RWPE2 (cell line): ENCODE results near the gene MOB3A.

ENCODE experiments used
- ATAC-seq: fragments of 200-7000 bp; cut with Tn5 transposase; 3 replicates; pipeline ENCODE4 v1.9.1; 2021; ENCODE audit warnings: low read depth
- DNase-seq: peaks from one replicate; pipeline ENCODE4 v3.0.0-alpha.2; 2020; ENCODE audit warnings: low spot score
- H3K27ac ChIP-seq: fragments of 450-650 bp; 2 replicates; pipeline ENCODE4 v1.5.1; 2017; ENCODE audit warnings: mild to moderate bottlenecking; ENCODE audit not compliant: poor library complexity, severe bottlenecking
- H3K27me3 ChIP-seq: fragments of 250-450 bp; sonication (Bioruptor Pico); 2 replicates; pipeline ENCODE4 v1.5.1; 2021; ENCODE audit warnings: mild to moderate bottlenecking, moderate library complexity; ENCODE audit not compliant: insufficient read depth, poor library complexity, severe bottlenecking
- H3K36me3 ChIP-seq: fragments of 250-450 bp; sonication (Bioruptor Pico); 2 replicates; pipeline ENCODE4 v1.5.1; 2020; ENCODE audit warnings: low read depth, mild to moderate bottlenecking, moderate library complexity
- H3K4me1 ChIP-seq: fragments of 250-450 bp; sonication (Bioruptor Pico); 2 replicates; pipeline ENCODE4 v1.5.1; 2021; ENCODE audit warnings: mild to moderate bottlenecking, moderate library complexity; ENCODE audit not compliant: insufficient read depth, poor library complexity, severe bottlenecking
- H3K4me3 ChIP-seq: fragments of 250-450 bp; sonication (Bioruptor Pico); 2 replicates; pipeline ENCODE4 v1.5.1; 2021; ENCODE audit warnings: mild to moderate bottlenecking, moderate library complexity; ENCODE audit not compliant: severe bottlenecking
- H3K9me3 ChIP-seq: fragments of 250-450 bp; sonication (Bioruptor Pico); 2 replicates; pipeline ENCODE4 v1.5.1; 2021; ENCODE audit warnings: mild to moderate bottlenecking, moderate library complexity; ENCODE audit not compliant: severe bottlenecking
- TF ChIP-seq, protein P1 (sequence below): fragments of 450-650 bp; IDR thresholded peaks from one replicate; pipeline ENCODE4 v1.5.1; 2017; ENCODE audit warnings: mild to moderate bottlenecking, moderate library complexity; ENCODE audit not compliant: poor library complexity, severe bottlenecking

MOB3A gene

DNA sequence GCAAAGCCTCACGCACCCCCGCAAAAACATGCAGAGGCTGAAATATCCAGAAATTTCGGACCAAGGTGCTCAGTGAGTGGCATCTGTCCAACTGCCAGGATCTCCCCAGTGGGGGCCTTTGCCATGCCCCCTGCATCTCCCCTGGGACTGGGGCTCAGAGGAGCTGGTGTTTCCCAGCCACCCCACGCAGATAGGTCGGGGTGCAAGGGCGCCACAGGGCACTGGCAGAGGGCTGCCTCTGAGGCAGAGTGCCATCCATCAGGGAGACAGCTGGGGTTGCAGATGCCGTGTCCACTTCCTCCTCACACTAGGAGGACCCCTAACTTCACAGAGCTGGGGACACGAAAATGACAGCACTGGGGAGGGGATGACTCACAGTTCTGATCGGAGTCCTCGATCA lies 26.9 kb upstream of the MOB3A start:
- H3K4me3 ChIP-seq, result no peak overlapping the region
- TF ChIP-seq, protein P1, sequence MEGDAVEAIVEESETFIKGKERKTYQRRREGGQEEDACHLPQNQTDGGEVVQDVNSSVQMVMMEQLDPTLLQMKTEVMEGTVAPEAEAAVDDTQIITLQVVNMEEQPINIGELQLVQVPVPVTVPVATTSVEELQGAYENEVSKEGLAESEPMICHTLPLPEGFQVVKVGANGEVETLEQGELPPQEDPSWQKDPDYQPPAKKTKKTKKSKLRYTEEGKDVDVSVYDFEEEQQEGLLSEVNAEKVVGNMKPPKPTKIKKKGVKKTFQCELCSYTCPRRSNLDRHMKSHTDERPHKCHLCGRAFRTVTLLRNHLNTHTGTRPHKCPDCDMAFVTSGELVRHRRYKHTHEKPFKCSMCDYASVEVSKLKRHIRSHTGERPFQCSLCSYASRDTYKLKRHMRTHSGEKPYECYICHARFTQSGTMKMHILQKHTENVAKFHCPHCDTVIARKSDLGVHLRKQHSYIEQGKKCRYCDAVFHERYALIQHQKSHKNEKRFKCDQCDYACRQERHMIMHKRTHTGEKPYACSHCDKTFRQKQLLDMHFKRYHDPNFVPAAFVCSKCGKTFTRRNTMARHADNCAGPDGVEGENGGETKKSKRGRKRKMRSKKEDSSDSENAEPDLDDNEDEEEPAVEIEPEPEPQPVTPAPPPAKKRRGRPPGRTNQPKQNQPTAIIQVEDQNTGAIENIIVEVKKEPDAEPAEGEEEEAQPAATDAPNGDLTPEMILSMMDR, result no peak
- no peak overlapping the region for H3K27ac ChIP-seq
- peaks cover 78% of the 10 kb centered on the region for H3K36me3 ChIP-seq
- H3K4me1 ChIP-seq, result no peaks in the 10 kb centered on the region
- no peak for ATAC-seq
- no peak for DNase-seq
- H3K9me3 ChIP-seq, result no peaks in the 10 kb centered on the region
- H3K27me3 ChIP-seq, result no peaks in the 10 kb centered on the region

DNA sequence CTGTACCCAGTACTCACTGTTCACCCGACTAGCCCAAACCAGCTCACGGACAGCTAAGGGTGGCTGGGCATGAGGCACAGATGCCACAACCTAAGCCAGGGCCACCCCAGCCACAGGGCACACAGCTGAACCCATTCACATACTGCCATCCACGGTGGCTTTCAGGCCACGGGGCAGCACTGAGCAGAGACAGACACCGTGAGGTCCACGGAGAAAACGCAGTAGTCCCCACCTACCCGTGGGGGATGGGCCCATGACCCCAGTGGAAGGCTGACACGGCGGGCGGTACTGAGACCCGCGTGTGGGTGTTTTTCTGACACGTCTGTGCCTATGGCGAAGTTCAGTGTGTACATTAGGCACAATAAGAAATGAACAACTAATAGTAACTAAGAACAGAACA lies 26.1 kb upstream of the MOB3A start:
- ATAC-seq (no peak), DNase-seq (no peak)
- no peaks in the 10 kb centered on the region for H3K9me3 ChIP-seq
- TF ChIP-seq, protein P1, result no peak
- no peak overlapping the region for H3K4me3 ChIP-seq
- H3K36me3 ChIP-seq, result peaks cover 79% of the 10 kb centered on the region
- H3K27me3 ChIP-seq, result no peaks in the 10 kb centered on the region
- H3K27ac ChIP-seq, result no peak overlapping the region
- no peaks in the 10 kb centered on the region for H3K4me1 ChIP-seq

DNA sequence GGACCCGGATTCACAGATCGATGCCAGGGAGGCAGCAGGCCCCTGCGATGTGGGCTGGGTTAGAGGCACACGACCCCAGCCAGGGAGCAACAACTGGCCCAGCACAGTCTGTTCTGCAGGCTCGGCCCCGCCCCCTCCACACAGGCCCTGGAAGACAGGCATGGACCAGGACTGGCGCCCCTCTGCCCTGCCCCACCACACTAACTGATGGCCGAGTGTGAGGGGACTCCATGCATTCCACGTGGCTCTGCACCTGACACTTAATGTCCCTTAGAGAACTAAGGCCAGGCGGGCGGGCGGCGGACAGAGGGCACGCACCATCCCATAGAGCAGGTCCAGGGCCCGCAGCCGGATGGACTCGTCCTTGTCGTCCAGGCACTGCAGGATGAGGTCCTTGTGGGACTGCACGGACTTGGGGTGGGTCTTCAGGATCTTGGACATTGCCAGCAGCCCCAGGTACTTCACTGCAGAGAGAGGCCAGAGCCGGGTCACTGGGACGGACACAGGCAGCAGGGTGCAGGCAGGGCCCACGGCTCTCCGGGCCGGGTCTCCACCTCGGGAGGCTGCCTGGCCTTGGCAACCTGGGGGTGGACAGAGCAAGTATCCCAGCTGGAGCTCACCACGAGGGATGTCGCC lies 25.4 kb upstream of the MOB3A start:
- TF ChIP-seq, protein P1, result no peak
- no peak overlapping the region for H3K4me3 ChIP-seq
- H3K36me3 ChIP-seq, result peaks cover 81% of the 10 kb centered on the region
- H3K4me1 ChIP-seq, result no peaks in the 10 kb centered on the region
- H3K9me3 ChIP-seq, result no peaks in the 10 kb centered on the region
- DNase-seq (no peak), ATAC-seq (no peak)
- H3K27me3 ChIP-seq, result no peaks in the 10 kb centered on the region
- no peak overlapping the region for H3K27ac ChIP-seq

DNA sequence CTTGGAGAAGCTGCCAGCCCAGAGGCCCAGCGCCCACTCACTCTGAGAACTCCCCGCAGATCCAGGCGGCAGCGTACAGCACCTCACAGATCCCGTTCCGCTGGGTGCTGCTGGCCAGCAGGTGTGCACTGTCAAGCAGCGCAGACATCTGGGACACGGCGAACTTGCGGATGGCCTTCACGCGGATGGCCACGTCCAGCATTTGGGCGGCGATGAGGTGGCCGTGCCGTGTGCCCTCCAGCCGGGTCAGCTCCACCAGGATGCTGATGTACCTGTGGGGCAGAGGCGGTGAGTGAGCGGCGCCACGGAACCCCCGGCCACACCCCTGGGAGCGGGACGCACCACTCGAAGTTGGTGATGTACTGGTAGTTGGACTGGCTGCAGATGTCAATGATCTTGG lies 24.7 kb upstream of the MOB3A start:
- ATAC-seq (no peak), DNase-seq (no peak)
- Histone ChIP-seq H3K4me1 (no peaks in the 10 kb centered on the region), H3K9me3 (no peaks in the 10 kb centered on the region), H3K4me3 (no peak overlapping the region), H3K36me3 (peaks cover 81% of the 10 kb centered on the region), H3K27me3 (no peaks in the 10 kb centered on the region), H3K27ac (no peak overlapping the region)
- TF ChIP-seq, protein P1, result no peak

DNA sequence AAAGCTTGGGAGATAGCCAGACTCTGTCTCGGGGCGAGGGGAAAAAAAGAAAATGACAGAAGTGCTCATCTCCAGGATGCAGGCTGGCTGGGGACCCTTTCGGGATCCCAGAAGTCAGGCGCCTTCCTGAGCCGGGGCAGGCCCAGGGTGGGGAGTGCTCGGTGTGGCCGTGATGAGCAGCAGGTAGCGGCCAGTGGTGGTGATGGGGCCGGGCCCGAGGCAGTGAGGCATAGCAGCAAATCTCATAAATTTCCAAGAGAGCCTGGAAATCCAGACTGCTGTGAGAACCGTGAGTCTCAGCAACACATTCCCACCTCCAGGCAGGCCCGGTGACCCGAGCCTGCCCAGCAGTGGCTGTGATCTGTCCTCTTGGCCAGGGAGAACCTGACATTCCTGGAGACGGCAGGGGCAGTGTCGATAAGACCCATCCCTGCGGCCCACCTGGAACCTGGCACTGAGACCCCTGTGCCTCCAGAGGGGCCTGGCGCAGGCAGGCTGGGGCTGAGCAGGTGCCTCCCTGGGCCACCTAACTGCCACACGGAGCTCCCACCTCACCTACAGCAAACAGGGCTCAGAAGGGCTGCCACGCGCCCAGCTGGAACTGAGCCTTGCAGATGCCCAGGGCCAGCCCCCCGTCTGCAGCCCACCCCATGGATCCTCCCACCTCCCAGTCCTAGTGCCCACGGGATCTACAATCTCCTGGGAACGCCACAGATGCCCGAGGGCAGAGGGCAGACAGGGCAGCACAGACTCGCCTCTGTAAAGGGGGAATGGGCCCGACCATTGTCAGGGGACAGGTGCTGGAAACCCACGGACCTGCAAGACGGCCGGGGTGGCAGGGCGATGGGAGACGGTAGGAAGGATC lies 24.0 kb upstream of the MOB3A start:
- no peak for DNase-seq
- no peak for ATAC-seq
- no peaks in the 10 kb centered on the region for H3K4me1 ChIP-seq
- no peaks in the 10 kb centered on the region for H3K27me3 ChIP-seq
- H3K36me3 ChIP-seq, result peaks cover 81% of the 10 kb centered on the region
- no peaks in the 10 kb centered on the region for H3K9me3 ChIP-seq
- H3K4me3 ChIP-seq, result no peak overlapping the region
- TF ChIP-seq, protein P1, result no peak
- no peak overlapping the region for H3K27ac ChIP-seq
